CD14-positive monocyte (primary cell): Measurements from ENCODE around the gene INO80E. TPM values are rescaled to one million over a fixed set of nuclear protein-coding genes. Genes with fewer than 3 reads are reported as not detected.
A peak's percentile ranks its signal among the peaks of the same experiment; 100 is the strongest.
"Not testable (repeated sequence)": the region's sequence is repeated elsewhere in the genome, so short reads cannot be mapped to it uniquely, and the experiment has no call there.

ENCODE experiments used
- DNase-seq, 3 donors: peaks; one replicate each; pipeline ENCODE4 v3.0.0-alpha.2; 2011 to 2022
- H2AFZ ChIP-seq: 2 replicates; pipeline ENCODE4 v1.6.0; 2012; ENCODE audit warnings: mild to moderate bottlenecking, low read depth, low read length, inconsistent platforms; ENCODE audit not compliant: insufficient read depth, poor library complexity, severe bottlenecking
- H3K27ac ChIP-seq, 2 donors: 1 replicate in 1 of 2; 2 replicates in 1 of 2; pipeline ENCODE4 v1.5.1; 2012 to 2013; ENCODE audit warnings: low read length in 2 of 2, control low read depth in 1 of 2, inconsistent platforms in 1 of 2, low read depth in 1 of 2, mild to moderate bottlenecking in 1 of 2
- H3K27me3 ChIP-seq, 2 donors: one replicate each; pipeline versions ENCODE4 v1.6.0 to v1.6.1; 2011 to 2013; ENCODE audit warnings: low read length in 2 of 2; ENCODE audit not compliant: control insufficient read depth in 2 of 2, insufficient read depth in 2 of 2
- H3K36me3 ChIP-seq, 2 donors: replicated peaks in 1 of 2; 1 replicate in 1 of 2; 2 replicates in 1 of 2; pipeline versions ENCODE4 v1.5.1 to v1.6.1; 2012 to 2013; ENCODE audit warnings: low read length in 2 of 2, control low read depth in 1 of 2, inconsistent platforms in 1 of 2, mild to moderate bottlenecking in 1 of 2; ENCODE audit not compliant: insufficient read depth in 2 of 2, control insufficient read depth in 1 of 2
- H3K4me1 ChIP-seq, 2 donors: 1 replicate in 1 of 2; 2 replicates in 1 of 2; pipeline versions ENCODE4 v1.5.1 to v1.6.1; 2012 to 2013; ENCODE audit warnings: low read length in 2 of 2, control low read depth in 1 of 2, inconsistent platforms in 1 of 2, mild to moderate bottlenecking in 1 of 2, moderate library complexity in 1 of 2; ENCODE audit not compliant: insufficient read depth in 2 of 2, control insufficient read depth in 1 of 2
- H3K4me2 ChIP-seq: replicated peaks from 2 replicates; pipeline ENCODE3; 2012; ENCODE audit warnings: low read length, moderate library complexity, mild to moderate bottlenecking; ENCODE audit not compliant: poor library complexity, severe bottlenecking; ENCODE audit errors: extremely low read depth
- H3K4me3 ChIP-seq, 3 experiments: fragments of 200-600 bp in 1 of 3; sonication (generic) in 1 of 3; replicated peaks in 1 of 3; 1 replicate in 2 of 3; 2 replicates in 1 of 3; pipeline ENCODE4 v1.5.1; 2011 to 2013; ENCODE audit warnings: low read length in 3 of 3, mild to moderate bottlenecking in 3 of 3, control low read depth in 2 of 3, low read depth in 2 of 3, inconsistent platforms in 1 of 3, moderate library complexity in 1 of 3
- H3K79me2 ChIP-seq: 2 replicates; pipeline ENCODE4 v1.6.0; 2012; ENCODE audit warnings: mild to moderate bottlenecking, control low read depth, inconsistent platforms, low read length, moderate library complexity; ENCODE audit not compliant: insufficient read depth
- H3K9ac ChIP-seq: 2 replicates; pipeline ENCODE4 v1.6.0; 2017; ENCODE audit warnings: low read length, mild to moderate bottlenecking; ENCODE audit not compliant: insufficient read depth, poor library complexity, severe bottlenecking
- H3K9me3 ChIP-seq, 2 donors: replicated peaks in 1 of 2; 1 replicate in 1 of 2; 2 replicates in 1 of 2; pipeline versions ENCODE4 v1.5.1 to v1.6.1; 2012 to 2013; ENCODE audit warnings: low read length in 2 of 2, control low read depth in 1 of 2; ENCODE audit not compliant: control insufficient read depth in 1 of 2, insufficient read depth in 1 of 2
- H4K20me1 ChIP-seq: 2 replicates; pipeline ENCODE4 v1.6.0; 2012; ENCODE audit warnings: mild to moderate bottlenecking, low read length, control low read depth, moderate library complexity; ENCODE audit not compliant: insufficient read depth
- H3K27ac Mint-ChIP-seq, 7 donors: one replicate each; pipeline ENCODE4 v1.8.0; 2020; ENCODE audit warnings: mild to moderate bottlenecking in 7 of 7, mixed read lengths in 7 of 7, moderate library complexity in 6 of 7, inconsistent platforms in 2 of 7
- H3K27me3 Mint-ChIP-seq, 3 donors: one replicate each; pipeline ENCODE4 v1.8.0; 2021 to 2022; ENCODE audit warnings: low read depth in 3 of 3, mild to moderate bottlenecking in 3 of 3, mixed read lengths in 3 of 3, moderate library complexity in 3 of 3, inconsistent platforms in 1 of 3
- H3K36me3 Mint-ChIP-seq, 2 donors: one replicate each; pipeline ENCODE4 v1.8.0; 2020; ENCODE audit warnings: mixed read lengths in 2 of 2, inconsistent platforms in 1 of 2, mild to moderate bottlenecking in 1 of 2
- H3K4me1 Mint-ChIP-seq: one replicate; pipeline ENCODE4 v1.8.0; 2020; ENCODE audit warnings: mild to moderate bottlenecking, mixed read lengths
- H3K4me3 Mint-ChIP-seq, 2 donors: one replicate each; pipeline ENCODE4 v1.8.0; 2020; ENCODE audit warnings: mild to moderate bottlenecking in 2 of 2, mixed read lengths in 2 of 2, moderate library complexity in 1 of 2
- H3K9me3 Mint-ChIP-seq, 7 donors: one replicate each; pipeline ENCODE4 v1.8.0; 2020 to 2022; ENCODE audit warnings: mixed read lengths in 7 of 7, mild to moderate bottlenecking in 6 of 7, moderate library complexity in 6 of 7, inconsistent platforms in 2 of 7
- WGBS: methylation state at CpG from one replicate; pipeline ENCODE4 v1.1.5; 2013; ENCODE audit warnings: missing lambda C conversion rate; ENCODE audit not compliant: insufficient coverage; 5-methylcytosine and 5-hydroxymethylcytosine counted together
- intact Hi-C, 2 donors: fragments of 100-400 bp; cut with micrococcal nuclease; formaldehyde crosslinking; loops; one replicate each; pipeline versions ENCODE4 v1.15.0 to v1.15.1; 2023
- polyA plus RNA-seq, 3 donors: library from polyadenylated mRNA; depleted of rRNA in 1 of 3; unstranded in 2 of 3; stranded (reverse) in 1 of 3; fragments of 300-500 nt in 2 of 3; fragments of >200 nt in 1 of 3; fragmentation: Illumina TruSeq in 2 of 3; gene quantifications; 1 replicate in 2 of 3; 2 replicates in 1 of 3; pipeline ENCODE4 v1.2.3, GENCODE V29; 2012 to 2021
- TF ChIP-seq, protein P1 (sequence below): fragments of 200-600 bp; IDR thresholded peaks from one replicate; pipeline ENCODE4 v1.8.0; 2022; ENCODE audit warnings: antibody characterized with exemption, mild to moderate bottlenecking

INO80E gene
- polyA plus RNA-seq, 3 donors = 2.8 to 57.6 (median 3.5) TPM

DNA sequence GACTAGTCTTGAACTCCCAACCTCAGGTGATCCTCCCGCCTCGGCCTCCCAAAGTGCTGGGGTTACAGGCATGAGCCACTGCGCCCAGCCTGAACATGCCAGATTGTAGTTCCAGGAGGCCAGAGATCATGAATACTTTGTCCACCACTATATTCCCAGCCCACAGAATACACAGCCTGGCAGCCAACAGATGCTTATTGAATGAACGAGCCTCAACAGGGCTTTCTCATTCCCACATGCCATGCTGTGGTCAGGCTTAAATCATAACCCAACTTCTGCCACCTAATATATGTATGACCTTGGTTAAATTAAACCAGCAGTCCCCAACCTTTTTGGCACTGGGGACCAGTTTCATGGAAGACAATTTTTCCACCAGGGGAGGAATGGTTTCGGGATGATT lies 37.3 kb upstream of the INO80E start:
- 96% methylated on average over 4 of the region's 5 CpGs for WGBS
- Mint-ChIP-seq H3K4me1 (peaks cover 18% of the 10 kb centered on the region), H3K27ac (no peak overlapping the region), H3K36me3 (peaks cover 3 to 6% of the 10 kb centered on the region in 2 donors), H3K4me3 (no peak overlapping the region), H3K9me3 (no peaks in the 10 kb centered on the region), H3K27me3 (peaks cover 2 to 8% (median 2%) of the 10 kb centered on the region in 3 donors)
- Histone ChIP-seq H3K9ac (no peak overlapping the region), H3K27ac (no peak overlapping the region), H3K36me3 (no peaks in the 10 kb centered on the region), H4K20me1 (no peaks in the 10 kb centered on the region), H3K9me3 (no peaks in the 10 kb centered on the region), H3K79me2 (peaks cover 8% of the 10 kb centered on the region), H3K4me1 (peaks cover 15 to 18% of the 10 kb centered on the region in 2 donors), H3K4me3 (no peak overlapping the region), H3K4me2 (no peak overlapping the region), H3K27me3 (no peaks in the 10 kb centered on the region), H2AFZ (no peak overlapping the region)
- intact Hi-C loops = no loop called here
- no peak for DNase-seq
- TF ChIP-seq, protein P1, sequence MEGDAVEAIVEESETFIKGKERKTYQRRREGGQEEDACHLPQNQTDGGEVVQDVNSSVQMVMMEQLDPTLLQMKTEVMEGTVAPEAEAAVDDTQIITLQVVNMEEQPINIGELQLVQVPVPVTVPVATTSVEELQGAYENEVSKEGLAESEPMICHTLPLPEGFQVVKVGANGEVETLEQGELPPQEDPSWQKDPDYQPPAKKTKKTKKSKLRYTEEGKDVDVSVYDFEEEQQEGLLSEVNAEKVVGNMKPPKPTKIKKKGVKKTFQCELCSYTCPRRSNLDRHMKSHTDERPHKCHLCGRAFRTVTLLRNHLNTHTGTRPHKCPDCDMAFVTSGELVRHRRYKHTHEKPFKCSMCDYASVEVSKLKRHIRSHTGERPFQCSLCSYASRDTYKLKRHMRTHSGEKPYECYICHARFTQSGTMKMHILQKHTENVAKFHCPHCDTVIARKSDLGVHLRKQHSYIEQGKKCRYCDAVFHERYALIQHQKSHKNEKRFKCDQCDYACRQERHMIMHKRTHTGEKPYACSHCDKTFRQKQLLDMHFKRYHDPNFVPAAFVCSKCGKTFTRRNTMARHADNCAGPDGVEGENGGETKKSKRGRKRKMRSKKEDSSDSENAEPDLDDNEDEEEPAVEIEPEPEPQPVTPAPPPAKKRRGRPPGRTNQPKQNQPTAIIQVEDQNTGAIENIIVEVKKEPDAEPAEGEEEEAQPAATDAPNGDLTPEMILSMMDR = no peak

DNA sequence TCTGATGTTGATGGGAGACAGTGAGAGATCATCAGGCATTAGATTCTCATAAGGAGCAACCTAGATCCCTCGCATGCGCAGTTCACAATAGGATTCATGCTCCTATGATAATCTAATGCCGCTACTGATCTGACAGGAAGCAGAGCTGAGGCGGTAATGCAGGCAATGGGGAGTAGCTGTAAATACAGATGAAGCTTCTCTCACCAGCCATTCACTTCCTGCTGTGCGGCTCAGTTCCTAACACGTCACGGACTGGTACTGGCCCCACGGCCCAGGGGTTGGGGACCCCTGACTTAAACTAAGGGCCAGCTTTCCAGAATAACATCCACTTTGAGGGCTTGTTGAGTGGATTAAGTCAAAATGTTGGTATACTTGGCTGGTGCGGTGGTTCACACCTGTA lies 36.7 kb upstream of the INO80E start:
- peaks cover 8% of the 10 kb centered on the region for H3K79me2 ChIP-seq
- no peak overlapping the region for H3K27ac ChIP-seq
- H3K9me3 ChIP-seq = no peaks in the 10 kb centered on the region
- H3K4me2 ChIP-seq = no peak overlapping the region
- Mint-ChIP-seq H3K27ac (no peak overlapping the region), H3K4me3 (peak overlapping the region in 1 of 2 donors; percentile 31), H3K4me1 (peaks cover 18% of the 10 kb centered on the region), H3K36me3 (peaks cover 4 to 11% of the 10 kb centered on the region in 2 donors), H3K9me3 (no peaks in the 10 kb centered on the region), H3K27me3 (peaks cover 2 to 8% (median 2%) of the 10 kb centered on the region in 3 donors)
- intact Hi-C loops = no loop called here
- no peak overlapping the region for H2AFZ ChIP-seq
- no CpG with 5 or more reads among the region's 9 CpGs for WGBS
- no peaks in the 10 kb centered on the region for H3K36me3 ChIP-seq
- no peaks in the 10 kb centered on the region for H3K27me3 ChIP-seq
- H3K4me3 ChIP-seq = no peak overlapping the region
- H4K20me1 ChIP-seq = no peaks in the 10 kb centered on the region
- no peak overlapping the region for H3K9ac ChIP-seq
- DNase-seq = no peak
- TF ChIP-seq, protein P1 = no peak
- peaks cover 15 to 18% of the 10 kb centered on the region in 2 donors for H3K4me1 ChIP-seq

DNA sequence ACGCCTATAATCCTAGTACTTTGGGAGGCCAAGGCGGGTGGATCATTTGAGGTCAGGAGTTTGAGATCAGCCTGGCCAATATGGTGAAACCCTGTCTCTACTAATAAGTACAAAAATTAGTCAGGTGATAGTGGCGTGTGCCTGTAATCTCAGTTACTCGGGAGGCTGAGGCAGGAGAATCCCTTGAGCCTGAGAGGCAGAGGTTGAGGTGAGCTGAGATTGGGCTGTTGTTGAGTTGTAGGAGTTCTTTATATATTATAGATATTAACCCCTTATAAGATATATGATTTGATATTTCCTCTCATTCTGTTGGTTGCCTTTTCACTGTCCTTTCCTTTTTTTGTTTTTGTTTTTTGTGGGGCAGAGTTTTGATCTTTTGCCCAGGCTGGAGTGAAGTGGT lies 36.2 kb upstream of the INO80E start:
- not testable (repeated sequence) for H4K20me1 ChIP-seq, H3K27me3 ChIP-seq, H3K9me3 ChIP-seq, H3K27me3 Mint-ChIP-seq, H3K4me3 ChIP-seq, DNase-seq, H3K27ac ChIP-seq, H3K79me2 ChIP-seq, H3K4me2 ChIP-seq, H2AFZ ChIP-seq, H3K27ac Mint-ChIP-seq, H3K9ac ChIP-seq, H3K36me3 ChIP-seq, H3K9me3 Mint-ChIP-seq, H3K4me3 Mint-ChIP-seq
- Mint-ChIP-seq H3K4me1 (peaks cover 18% of the 10 kb centered on the region), H3K36me3 (peaks cover 7 to 15% of the 10 kb centered on the region in 2 donors)
- intact Hi-C loops = loop anchor here (5.0 kb wide), 1 partner anchor 33 kb away; the partner anchor contains the start of gene KCTD13 (in 2 of the 2)
- no CpG with 5 or more reads among the region's 4 CpGs for WGBS
- H3K4me1 ChIP-seq = peaks cover 15 to 18% of the 10 kb centered on the region in 2 donors
